HuH-7 (cell line): ENCODE measurements around the gene AGT.
"Not testable (repeated sequence)": the region's sequence is repeated elsewhere in the genome, so short reads cannot be mapped to it uniquely, and the experiment has no call there.

ENCODE experiments used
- DNase-seq: peaks from one replicate; pipeline ENCODE4 v3.0.0; 2011; ENCODE audit warnings: low spot score

Gene AGT

GRCh38 chr1:230706887-230707731 is 6.8 kb downstream of the AGT start:
- no peak for DNase-seq

DNA sequence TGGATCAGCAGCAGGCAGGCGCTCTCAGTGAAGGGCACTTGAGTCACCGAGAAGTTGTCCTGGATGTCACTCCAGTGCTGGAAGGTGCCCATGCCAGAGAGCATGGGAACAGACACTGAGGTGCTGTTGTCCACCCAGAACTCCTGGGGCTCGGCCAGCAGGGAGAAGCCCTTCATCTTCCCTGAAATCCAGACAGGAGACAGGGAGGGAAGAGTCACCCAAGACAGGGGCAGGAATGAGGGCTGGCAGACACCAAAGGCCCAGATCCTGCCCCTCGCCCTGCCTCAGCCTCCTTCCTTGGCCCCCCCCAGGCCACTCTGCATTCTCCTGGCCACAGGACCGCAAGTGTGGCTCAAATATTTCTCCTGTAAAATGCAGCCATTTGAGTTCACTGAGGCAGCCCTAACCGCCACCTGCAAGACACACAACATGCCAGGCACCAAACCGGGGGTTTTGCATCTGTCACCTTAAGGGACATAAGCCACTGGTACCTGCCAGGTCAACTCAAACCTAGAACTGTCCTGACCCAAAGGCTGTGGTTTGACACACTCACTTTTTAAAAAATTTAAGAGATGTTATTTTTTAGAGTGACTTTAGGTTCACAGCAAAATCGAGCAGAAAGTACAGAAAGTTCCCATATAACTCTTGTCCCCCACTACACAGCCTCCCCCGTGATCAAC is 7.8 kb downstream of the AGT start:
- DNase-seq: no peak

GRCh38 chr1:230705289-230706019 is 8.5 kb downstream of the AGT start:
- no peak for DNase-seq

DNA sequence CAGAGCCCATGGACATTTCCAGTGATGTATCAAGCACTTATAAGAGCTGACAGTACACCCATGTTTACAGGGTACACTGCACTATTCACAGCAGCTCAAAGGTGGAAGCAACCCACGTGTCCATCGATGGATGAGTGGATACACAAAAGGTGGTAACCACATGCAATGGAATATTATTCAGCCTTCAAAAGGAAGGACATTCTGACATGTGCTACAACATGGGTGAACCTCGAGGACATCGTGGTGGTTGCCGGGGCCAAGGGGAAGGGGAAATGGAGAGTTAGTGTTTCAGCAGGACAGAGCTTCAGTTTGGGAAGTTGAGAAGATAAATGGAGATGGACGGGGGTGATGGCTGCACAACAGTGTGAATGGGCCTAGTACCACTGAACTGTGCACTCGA is 9.1 kb downstream of the AGT start:
- DNase-seq: no peak

GRCh38 chr1:230703679-230704385 is 10.1 kb downstream of the AGT start:
- DNase-seq: no peak

GRCh38 chr1:230702934-230703678 is 10.8 kb downstream of the AGT start:
- DNase-seq: peak; percentile 69

- DNase-seq: peak; percentile 74
Observed at GRCh38 chr1:230701895-230702768, 11.8 kb downstream of the AGT start.

- no peak for DNase-seq
Observed at GRCh38 chr1:230701434-230701833, 12.5 kb downstream of the AGT start.

DNA sequence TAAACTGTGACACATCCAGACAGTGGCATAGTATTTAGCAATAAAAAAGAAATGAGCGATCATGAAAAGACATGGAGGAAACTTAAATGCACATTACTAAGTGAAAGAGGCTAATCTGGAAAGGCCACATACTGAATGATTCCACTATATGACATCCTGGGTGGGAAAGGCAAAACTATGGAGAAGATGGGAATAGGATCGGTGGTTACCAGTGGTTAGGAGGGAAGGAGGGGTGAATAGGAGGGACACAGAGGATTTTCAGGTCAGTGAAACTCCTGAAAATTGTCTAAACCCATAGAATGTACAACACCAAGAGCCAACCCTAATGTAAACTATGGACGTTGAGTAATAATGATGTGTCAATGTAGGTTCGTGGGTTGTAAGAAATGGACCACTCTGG is 13.8 kb downstream of the AGT start:
- no peak for DNase-seq

DNA sequence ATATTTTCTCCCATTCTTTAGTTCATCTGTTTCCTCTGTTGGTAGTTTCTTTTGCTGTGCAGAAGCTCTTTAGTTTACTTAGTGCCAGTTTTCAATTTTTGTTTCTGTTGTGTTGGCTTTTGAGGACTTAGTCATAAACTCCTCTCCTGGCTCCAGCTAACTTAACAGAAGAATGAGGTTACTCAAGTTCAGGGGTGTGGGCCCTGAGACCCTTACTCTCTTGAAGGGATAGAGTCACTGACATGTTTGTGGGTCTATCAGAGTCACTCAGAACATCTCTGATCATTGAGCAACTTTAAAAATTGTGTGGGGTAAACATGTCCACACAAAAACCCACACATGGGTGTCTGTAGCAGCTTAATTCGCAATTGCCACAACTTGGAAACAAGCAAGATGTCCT is 14.2 kb downstream of the AGT start:
- no peak for DNase-seq

DNA sequence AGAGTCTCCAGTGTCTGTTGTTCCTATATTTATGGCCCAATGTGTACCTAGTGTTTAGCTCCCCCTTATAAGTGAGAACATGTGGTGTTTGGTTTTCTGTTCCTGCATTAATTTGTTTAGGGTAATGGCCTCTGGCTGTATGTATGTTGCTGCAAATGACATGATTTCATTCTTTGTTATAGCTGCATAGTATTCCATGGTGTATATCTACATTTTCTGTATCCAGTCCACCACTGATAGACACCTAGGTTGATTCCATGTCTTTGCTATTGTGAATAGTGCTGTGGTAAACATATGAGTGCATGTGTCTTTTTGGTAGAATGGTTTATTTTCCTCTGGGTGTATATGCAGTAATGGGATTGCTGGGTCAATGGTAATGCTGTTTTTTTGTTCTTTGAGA is 15.0 kb downstream of the AGT start:
- not testable (repeated sequence) for DNase-seq

DNA sequence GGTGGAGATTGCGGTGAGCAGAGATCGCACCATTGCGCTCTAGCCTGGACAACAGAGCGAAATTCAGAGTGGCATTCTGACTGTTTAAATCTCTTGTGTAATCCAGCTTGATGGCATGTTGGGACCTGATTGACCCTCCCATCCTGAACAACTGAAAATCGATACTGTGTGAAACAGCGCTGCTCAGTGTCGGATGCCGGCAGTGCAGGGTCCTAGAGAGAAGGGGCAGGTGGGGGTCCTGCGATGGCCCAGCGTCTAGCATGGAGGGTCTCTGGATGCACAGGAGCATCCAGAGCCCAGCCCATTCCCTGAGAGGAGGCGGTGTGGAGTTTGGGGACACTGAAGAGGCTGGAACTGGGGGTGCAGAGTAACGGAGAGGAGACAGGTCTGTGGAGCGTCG is 15.8 kb downstream of the AGT start:
- peak; percentile 67 for DNase-seq

DNA sequence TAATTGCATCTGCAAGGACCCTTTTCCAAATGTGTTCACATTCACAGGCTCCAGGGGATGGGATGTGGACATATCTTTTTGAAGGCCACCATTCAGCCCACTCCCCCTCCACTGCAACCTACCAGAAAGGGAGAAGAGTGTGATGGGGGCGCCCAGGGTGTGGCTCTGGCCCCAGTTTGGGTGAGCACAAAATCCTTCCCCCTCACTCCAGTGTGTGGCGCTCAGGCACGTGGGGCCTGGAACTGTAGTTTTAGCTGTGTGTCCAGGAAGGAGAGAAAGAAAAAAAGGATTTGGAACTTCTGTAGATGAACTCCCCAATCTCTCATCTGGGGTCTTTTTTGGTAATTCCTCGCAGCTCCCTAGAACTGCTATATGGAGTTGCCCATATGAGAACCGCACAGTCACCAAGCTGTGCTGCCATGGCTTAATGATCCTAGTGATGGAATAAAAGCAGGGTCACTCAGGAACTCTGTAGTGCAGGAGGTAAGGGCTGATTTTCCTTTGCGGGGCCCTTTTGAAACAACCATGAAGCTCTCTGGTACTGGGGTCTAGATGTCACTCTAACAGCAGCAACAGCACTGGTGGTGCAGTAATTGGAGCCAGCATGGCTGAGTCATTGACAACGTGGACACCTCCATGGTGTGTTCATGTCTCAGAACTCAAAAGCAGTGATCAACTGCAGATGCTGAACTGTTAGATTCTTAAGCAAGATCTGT is 17.0 kb downstream of the AGT start:
- no peak for DNase-seq

GRCh38 chr1:230696218-230696617 is 17.7 kb downstream of the AGT start:
- no peak for DNase-seq

DNA sequence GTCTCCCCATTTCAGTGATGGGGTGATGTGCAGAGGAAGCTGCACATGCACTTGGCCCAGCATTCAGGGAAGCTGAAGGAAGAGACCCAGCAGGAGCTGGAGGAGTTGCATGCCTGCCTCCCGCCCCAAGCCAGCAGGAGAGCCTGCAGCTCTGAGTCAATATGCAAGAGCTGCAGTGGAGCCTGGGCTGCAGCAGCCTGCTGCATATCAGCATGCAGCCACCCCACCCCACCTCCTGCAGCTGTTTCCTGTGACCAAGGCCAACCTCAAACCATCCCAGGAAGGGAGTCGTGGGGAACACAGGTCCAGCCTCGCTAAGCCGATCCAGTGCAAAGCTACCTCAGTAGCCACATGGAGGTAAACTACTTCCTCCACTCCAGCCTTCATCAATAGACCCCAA is 18.9 kb downstream of the AGT start:
- DNase-seq: no peak

DNA sequence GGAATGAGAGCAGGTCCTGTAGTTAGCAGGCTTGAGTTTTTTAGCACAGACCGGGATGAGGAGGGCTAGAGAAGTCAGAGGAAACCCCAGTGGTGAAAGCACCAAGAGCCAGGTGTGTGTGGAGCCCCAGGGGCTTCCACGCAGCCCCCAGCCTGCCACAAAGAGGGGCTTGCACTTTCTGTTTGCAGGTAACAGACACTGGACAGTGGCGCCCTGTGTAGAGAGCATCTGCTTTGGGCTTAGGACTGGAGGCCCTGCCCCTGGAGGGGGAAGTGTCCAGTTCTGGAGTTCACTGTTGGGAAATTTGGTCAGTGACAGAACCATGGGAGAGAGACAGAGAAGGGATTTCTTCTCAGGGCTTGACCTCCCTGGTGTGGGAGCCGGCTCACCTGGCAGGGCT is 19.5 kb downstream of the AGT start:
- DNase-seq: no peak

- DNase-seq: no peak
Observed at GRCh38 chr1:230693777-230694176, 20.1 kb downstream of the AGT start.

- DNase-seq: no peak
Observed at GRCh38 chr1:230693221-230693620, 20.7 kb downstream of the AGT start.

DNA sequence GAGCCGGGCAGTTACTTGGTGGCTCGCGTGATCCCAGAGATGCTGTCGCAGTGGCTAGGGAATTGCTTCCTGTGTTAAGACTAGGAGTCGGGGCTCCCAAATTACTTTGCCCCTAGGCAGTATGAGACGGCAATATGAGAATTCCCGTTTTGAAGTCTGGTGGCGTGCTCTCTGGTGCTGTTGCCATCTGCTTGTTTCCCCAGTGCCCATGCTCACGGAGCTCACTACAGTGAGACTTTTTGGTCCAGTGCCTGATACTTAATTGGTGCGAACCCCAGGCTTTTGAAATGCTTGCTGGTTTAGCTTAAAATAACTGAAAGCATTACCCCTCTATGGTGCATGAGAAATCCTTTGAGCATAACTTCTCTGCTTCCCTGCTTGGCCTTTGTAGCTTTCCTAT is 22.3 kb downstream of the AGT start:
- DNase-seq: no peak

DNA sequence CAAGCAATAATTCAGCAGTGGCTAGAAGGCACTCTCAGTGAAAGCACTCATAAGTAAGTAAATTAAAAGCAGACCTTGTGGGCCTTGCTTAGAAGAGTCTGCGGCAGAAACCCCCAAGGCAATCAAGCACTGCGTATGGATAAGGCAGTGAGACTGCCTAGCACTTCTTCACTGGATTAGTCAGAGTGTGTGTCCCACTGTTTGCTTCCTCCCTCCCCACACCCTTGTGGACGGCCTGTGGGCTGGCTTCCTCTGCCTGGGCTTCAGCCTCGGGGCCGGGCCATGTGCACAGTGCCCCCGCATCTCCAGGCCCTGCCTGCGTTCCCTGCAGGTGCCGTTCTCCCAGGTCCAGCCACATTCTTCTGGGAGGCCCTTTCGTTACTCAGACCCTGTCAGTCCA is 23.8 kb downstream of the AGT start:
- DNase-seq: no peak
